H9 (cell line): Measurements from ENCODE around the gene SPESP1. TPM values are rescaled to one million over a fixed set of nuclear protein-coding genes. Genes with fewer than 3 reads are reported as not detected.

Experiments used
- DNase-seq: peaks from one replicate; pipeline ENCODE4 v3.0.0-alpha.2; 2017
- H2AFZ ChIP-seq: one replicate; pipeline ENCODE4 v1.6.1; 2013; ENCODE audit warnings: mild to moderate bottlenecking, low read length, control low read depth, moderate library complexity
- H2AK5ac ChIP-seq: 2 replicates; pipeline ENCODE4 v1.6.1; 2013; ENCODE audit warnings: low read length, control low read depth, mixed read lengths; ENCODE audit not compliant: insufficient read length
- H2BK120ac ChIP-seq: one replicate; pipeline ENCODE4 v1.6.1; 2013; ENCODE audit warnings: low read depth, mild to moderate bottlenecking, low read length, control low read depth, inconsistent platforms; ENCODE audit not compliant: poor library complexity, severe bottlenecking
- H2BK12ac ChIP-seq: 2 replicates; pipeline ENCODE4 v1.6.1; 2013; ENCODE audit warnings: low read length, control low read depth, mixed read lengths, low read depth; ENCODE audit not compliant: insufficient read length
- H2BK15ac ChIP-seq: 2 replicates; pipeline ENCODE4 v1.6.1; 2013; ENCODE audit warnings: low read depth, low read length, control low read depth
- H2BK20ac ChIP-seq: one replicate; pipeline ENCODE4 v1.6.1; 2013; ENCODE audit warnings: low read depth, mild to moderate bottlenecking, low read length, control low read depth, inconsistent platforms; ENCODE audit not compliant: poor library complexity, severe bottlenecking
- H2BK5ac ChIP-seq: 2 replicates; pipeline ENCODE4 v1.6.1; 2013; ENCODE audit warnings: low read length, control low read depth, mixed read lengths; ENCODE audit not compliant: insufficient read length
- H3K14ac ChIP-seq: 2 replicates; pipeline ENCODE4 v1.6.1; 2013; ENCODE audit warnings: low read length, control low read depth; ENCODE audit not compliant: insufficient read depth
- H3K18ac ChIP-seq: 2 replicates; pipeline ENCODE4 v1.6.1; 2013; ENCODE audit warnings: low read depth, mild to moderate bottlenecking, mixed read lengths, low read length, control low read depth; ENCODE audit not compliant: insufficient read length
- H3K23ac ChIP-seq: 2 replicates; pipeline ENCODE4 v1.6.1; 2013; ENCODE audit warnings: low read length, control low read depth, mixed read lengths, low read depth; ENCODE audit not compliant: insufficient read length
- H3K23me2 ChIP-seq: 2 replicates; pipeline ENCODE4 v1.6.1; 2013; ENCODE audit warnings: low read depth, mild to moderate bottlenecking, mixed read lengths, low read length, control low read depth; ENCODE audit not compliant: insufficient read length, poor library complexity, severe bottlenecking
- H3K27ac ChIP-seq: 2 replicates; pipeline ENCODE4 v1.5.1; 2013; ENCODE audit warnings: low read length, control low read depth, mixed read lengths, low read depth; ENCODE audit not compliant: insufficient read length
- H3K27me3 ChIP-seq: 2 replicates; pipeline ENCODE4 v1.6.1; 2013; ENCODE audit warnings: low read length, control low read depth, inconsistent platforms; ENCODE audit not compliant: insufficient read depth
- H3K4ac ChIP-seq: 2 replicates; pipeline ENCODE4 v1.6.1; 2013; ENCODE audit warnings: low read depth, mild to moderate bottlenecking, control low read depth, inconsistent platforms, low read length, moderate library complexity
- H3K4me1 ChIP-seq: 2 replicates; pipeline ENCODE4 v1.6.1; 2013; ENCODE audit warnings: low read length, control low read depth, inconsistent platforms; ENCODE audit not compliant: insufficient read depth
- H3K4me2 ChIP-seq: 2 replicates; pipeline ENCODE4 v1.6.1; 2013; ENCODE audit warnings: low read length, control low read depth, mixed read lengths; ENCODE audit not compliant: insufficient read length, insufficient read depth
- H3K56ac ChIP-seq: 2 replicates; pipeline ENCODE4 v1.6.1; 2013; ENCODE audit warnings: low read depth, mild to moderate bottlenecking, mixed read lengths, low read length, control low read depth; ENCODE audit not compliant: insufficient read length
- H3K79me1 ChIP-seq: 2 replicates; pipeline ENCODE4 v1.6.1; 2013; ENCODE audit warnings: low read depth, mild to moderate bottlenecking, moderate library complexity, low read length, control low read depth, inconsistent platforms; ENCODE audit not compliant: insufficient read depth, poor library complexity, severe bottlenecking
- H3K79me2 ChIP-seq: 2 replicates; pipeline ENCODE4 v1.6.1; 2013; ENCODE audit warnings: low read length, control low read depth, inconsistent platforms; ENCODE audit not compliant: insufficient read depth
- H3K9ac ChIP-seq: 2 replicates; pipeline ENCODE4 v1.6.1; 2013; ENCODE audit warnings: low read length, control low read depth, mixed read lengths; ENCODE audit not compliant: insufficient read length; ENCODE audit errors: extremely low read depth
- H3K9me3 ChIP-seq: one replicate; pipeline ENCODE4 v1.6.1; 2013; ENCODE audit warnings: low read depth, low read length, inconsistent platforms; ENCODE audit not compliant: control insufficient read depth
- H3T11ph ChIP-seq: one replicate; pipeline ENCODE4 v1.6.1; 2013; ENCODE audit warnings: mild to moderate bottlenecking, low read length, control low read depth, inconsistent platforms
- H4K20me1 ChIP-seq: one replicate; pipeline ENCODE4 v1.6.1; 2013; ENCODE audit not compliant: control insufficient read depth, insufficient read length, insufficient read depth
- H4K5ac ChIP-seq: 2 replicates; pipeline ENCODE4 v1.6.1; 2013; ENCODE audit warnings: low read depth, mild to moderate bottlenecking, mixed read lengths, low read length, control low read depth; ENCODE audit not compliant: insufficient read length
- H4K8ac ChIP-seq: replicated peaks from 2 replicates; pipeline ENCODE4 v1.6.1; 2013; ENCODE audit warnings: low read length, control low read depth, mixed read lengths, low read depth; ENCODE audit not compliant: insufficient read length
- H4K91ac ChIP-seq: 2 replicates; pipeline ENCODE4 v1.6.1; 2013; ENCODE audit warnings: low read depth, mild to moderate bottlenecking, moderate library complexity, mixed read lengths, low read length, control low read depth; ENCODE audit not compliant: insufficient read length
- H3K27ac Mint-ChIP-seq, 3 experiments: 2 replicates in 2 of 3; 3 replicates in 1 of 3; pipeline ENCODE4 v1.8.0; 2020 to 2021; ENCODE audit warnings: mixed read lengths in 3 of 3, mild to moderate bottlenecking in 1 of 3, moderate library complexity in 1 of 3
- H3K27me3 Mint-ChIP-seq: 2 replicates; pipeline ENCODE4 v1.8.0; 2021; ENCODE audit warnings: low read depth, mild to moderate bottlenecking, moderate library complexity, mixed read lengths
- H3K36me3 Mint-ChIP-seq, 3 experiments: 2 replicates in 2 of 3; 3 replicates in 1 of 3; pipeline ENCODE4 v1.8.0; 2020 to 2021; ENCODE audit warnings: low read depth in 3 of 3, mixed read lengths in 3 of 3; ENCODE audit not compliant: insufficient read depth in 1 of 3
- H3K4me1 Mint-ChIP-seq, 2 experiments: 2 replicates each; pipeline ENCODE4 v1.8.0; 2020; ENCODE audit warnings: mixed read lengths in 2 of 2
- H3K4me3 Mint-ChIP-seq, 2 experiments: 2 replicates in 1 of 2; 3 replicates in 1 of 2; pipeline ENCODE4 v1.8.0; 2020 to 2021; ENCODE audit warnings: mild to moderate bottlenecking in 2 of 2, mixed read lengths in 2 of 2, moderate library complexity in 1 of 2
- H3K9me3 Mint-ChIP-seq, 2 experiments: 2 replicates in 1 of 2; 3 replicates in 1 of 2; pipeline ENCODE4 v1.8.0; 2020; ENCODE audit warnings: mild to moderate bottlenecking in 2 of 2, mixed read lengths in 2 of 2, moderate library complexity in 1 of 2
- CTCF ChIP-seq: fragments of 200-600 bp; sonication (generic); conservative IDR thresholded peaks from 3 replicates; pipeline ENCODE4 v1.8.0; 2021; ENCODE audit warnings: antibody characterized with exemption, mild to moderate bottlenecking
- WGBS: extraction: QIAGEN DNeasy Blood & Tissue Kit; methylation state at CpG from one replicate; pipeline ENCODE4 v1.1.7; 2013; ENCODE audit warnings: missing lambda C conversion rate, low lambda C conversion rate, mixed read lengths; ENCODE audit not compliant: insufficient read length; ENCODE audit errors: extremely low coverage; 5-methylcytosine and 5-hydroxymethylcytosine counted together
- total RNA-seq: library from RNA; stranded (reverse); gene quantifications from 2 replicates; pipeline ENCODE4 v1.2.1, GENCODE V29; 2021

Gene SPESP1
- total RNA-seq, 1 experiment from 2014 or later: not detected

GRCh38 chr15:68951813-68952212 is 21.5 kb downstream of the SPESP1 start:
- no peak overlapping the region for H4K8ac ChIP-seq
- WGBS: no CpG with 5 or more reads among the region's 4 CpGs
- no peaks in the 10 kb centered on the region for H3K79me1 ChIP-seq
- Mint-ChIP-seq H3K4me1 (no peaks in the 10 kb centered on the region), H3K27ac (no peak overlapping the region), H3K9me3 (peaks cover 6 to 7% of the 10 kb centered on the region in 2 experiments; a peak in 4 of 5 replicates), H3K27me3 (no peaks in the 10 kb centered on the region; the same call in 1 of the 2 replicates), H3K36me3 (peaks cover 0 to 6% (median 4%) of the 10 kb centered on the region in 3 experiments; a peak in 1 of 7 replicates), H3K4me3 (no peak overlapping the region)
- no peak overlapping the region for H2BK120ac ChIP-seq
- H2AK5ac ChIP-seq: no peak overlapping the region
- H2BK5ac ChIP-seq: no peak overlapping the region
- no peak overlapping the region for H3T11ph ChIP-seq
- H3K27me3 ChIP-seq: no peaks in the 10 kb centered on the region
- no peaks in the 10 kb centered on the region for H3K9me3 ChIP-seq
- H3K4me1 ChIP-seq: no peaks in the 10 kb centered on the region
- DNase-seq: no peak
- H3K14ac ChIP-seq: no peak overlapping the region
- H3K4me2 ChIP-seq: no peak overlapping the region
- no peak overlapping the region for H4K5ac ChIP-seq
- H3K79me2 ChIP-seq: no peaks in the 10 kb centered on the region
- no peak overlapping the region for H3K27ac ChIP-seq
- no peaks in the 10 kb centered on the region for H4K20me1 ChIP-seq
- H3K23me2 ChIP-seq: no peaks in the 10 kb centered on the region
- no peak for TF ChIP-seq CTCF
- no peak overlapping the region for H3K4ac ChIP-seq
- no peak overlapping the region for H4K91ac ChIP-seq
- H2BK15ac ChIP-seq: no peak overlapping the region
- H3K18ac ChIP-seq: no peak overlapping the region
- H3K56ac ChIP-seq: no peak overlapping the region
- H3K9ac ChIP-seq: no peak overlapping the region
- H2BK20ac ChIP-seq: no peak overlapping the region
- no peak overlapping the region for H2AFZ ChIP-seq
- no peak overlapping the region for H2BK12ac ChIP-seq
- H3K23ac ChIP-seq: no peak overlapping the region
